GM23338 (cell line): Measurements from ENCODE around the gene IDI2. TPM values are rescaled to one million over a fixed set of nuclear protein-coding genes. Genes with fewer than 3 reads are reported as not detected.

Source experiments
- ATAC-seq: fragments of 200-7000 bp; cut with Tn5 transposase; 3 replicates; pipeline ENCODE4 v1.9.1; 2020
- DNase-seq: peaks from one replicate; pipeline ENCODE4 v3.0.0-alpha.2; 2015; ENCODE audit warnings: low spot score
- H2AFZ ChIP-seq: fragments of 200-600 bp; sonication (generic); 2 replicates; pipeline ENCODE4 v1.8.0; 2016; ENCODE audit warnings: antibody characterized with exemption, mild to moderate bottlenecking, moderate library complexity
- H3F3A ChIP-seq: fragments of 200-600 bp; sonication (generic); replicated peaks from 2 replicates; pipeline ENCODE4 v1.8.0; 2017; ENCODE audit warnings: antibody characterized with exemption, mixed run types, low read depth
- H3K27ac ChIP-seq: fragments of 200-600 bp; sonication (generic); 2 replicates; pipeline ENCODE4 v1.6.1; 2016; ENCODE audit warnings: low read depth
- H3K27me3 ChIP-seq: fragments of 200-600 bp; sonication (generic); 2 replicates; pipeline ENCODE4 v1.8.0; 2016; ENCODE audit warnings: mild to moderate bottlenecking, mixed run types, moderate library complexity; ENCODE audit not compliant: insufficient read depth
- H3K36me3 ChIP-seq: fragments of 200-600 bp; sonication (generic); 2 replicates; pipeline ENCODE4 v1.8.0; 2016; ENCODE audit warnings: mild to moderate bottlenecking; ENCODE audit not compliant: insufficient read depth
- H3K4me1 ChIP-seq: fragments of 200-600 bp; sonication (generic); 2 replicates; pipeline ENCODE4 v1.8.0; 2016; ENCODE audit warnings: mild to moderate bottlenecking, moderate library complexity; ENCODE audit not compliant: insufficient read depth
- H3K4me2 ChIP-seq: fragments of 200-600 bp; sonication (generic); 2 replicates; pipeline ENCODE4 v1.7.1; 2017; ENCODE audit warnings: mixed run types
- H3K4me3 ChIP-seq: fragments of 200-600 bp; sonication (generic); 2 replicates; pipeline ENCODE4 v1.6.1; 2016; ENCODE audit warnings: mixed run types
- H3K79me2 ChIP-seq: fragments of 200-600 bp; sonication (generic); replicated peaks from 2 replicates; pipeline ENCODE4 v1.8.0; 2017; ENCODE audit warnings: mild to moderate bottlenecking; ENCODE audit not compliant: insufficient read depth
- H3K9me2 ChIP-seq: fragments of 200-600 bp; sonication (generic); 2 replicates; pipeline ENCODE4 v1.8.0; 2017; ENCODE audit not compliant: insufficient read depth
- H4K20me1 ChIP-seq: fragments of 200-600 bp; sonication (generic); replicated peaks from 2 replicates; pipeline ENCODE4 v1.8.0; 2017; ENCODE audit warnings: mild to moderate bottlenecking; ENCODE audit not compliant: insufficient read depth
- H3K27ac Mint-ChIP-seq: 2 replicates; pipeline ENCODE4 v1.8.0; 2020; ENCODE audit warnings: inconsistent platforms, mild to moderate bottlenecking, moderate library complexity, mixed read lengths
- H3K27me3 Mint-ChIP-seq: 3 replicates; pipeline ENCODE4 v1.8.0; 2022; ENCODE audit warnings: low read depth, mild to moderate bottlenecking, moderate library complexity, mixed read lengths, inconsistent platforms; ENCODE audit not compliant: insufficient read depth, poor library complexity
- H3K36me3 Mint-ChIP-seq: 3 replicates; pipeline ENCODE4 v1.8.0; 2021; ENCODE audit warnings: low read depth, mild to moderate bottlenecking, inconsistent platforms, moderate library complexity, mixed read lengths
- H3K4me1 Mint-ChIP-seq: 3 replicates; pipeline ENCODE4 v1.8.0; 2020; ENCODE audit warnings: mild to moderate bottlenecking, inconsistent platforms, mixed read lengths
- H3K4me3 Mint-ChIP-seq: 3 replicates; pipeline ENCODE4 v1.8.0; 2021; ENCODE audit warnings: moderate library complexity, mild to moderate bottlenecking, inconsistent platforms, mixed read lengths
- H3K9me3 Mint-ChIP-seq: 3 replicates; pipeline ENCODE4 v1.8.0; 2020; ENCODE audit warnings: moderate library complexity, mild to moderate bottlenecking, inconsistent platforms, mixed read lengths
- CREB1 ChIP-seq: fragments of 250-450 bp; sonication (Bioruptor Pico); IDR thresholded peaks from 2 replicates; pipeline ENCODE4 v1.5.0; 2020; ENCODE audit warnings: low read depth, mild to moderate bottlenecking, moderate library complexity
- EZH2 ChIP-seq: fragments of 200-600 bp; sonication (generic); IDR thresholded peaks from one replicate; pipeline ENCODE4 v1.8.0; 2017; ENCODE audit warnings: antibody characterized with exemption, mild to moderate bottlenecking, low read depth; ENCODE audit not compliant: unreplicated experiment
- EZH2phosphoT487 ChIP-seq: fragments of 200-600 bp; sonication (generic); IDR thresholded peaks from one replicate; pipeline ENCODE4 v1.8.1; 2018; ENCODE audit warnings: antibody characterized with exemption; ENCODE audit not compliant: unreplicated experiment
- JUNB ChIP-seq: IDR thresholded peaks from one replicate; pipeline ENCODE4 v1.6.1; 2016; ENCODE audit warnings: antibody characterized with exemption; ENCODE audit not compliant: unreplicated experiment
- NANOG ChIP-seq: IDR thresholded peaks from 2 replicates; pipeline ENCODE4 v1.6.1; 2016; ENCODE audit warnings: antibody characterized with exemption, borderline replicate concordance
- POLR2AphosphoS5 ChIP-seq: IDR thresholded peaks from 2 replicates; pipeline ENCODE4 v1.6.1; 2016; ENCODE audit warnings: antibody characterized with exemption, low read depth
- STAT1 ChIP-seq: IDR thresholded peaks from one replicate; pipeline ENCODE4 v1.6.1; 2016; ENCODE audit warnings: antibody characterized with exemption; ENCODE audit not compliant: unreplicated experiment
- ZNF114 ChIP-seq: fragments of 250-450 bp; sonication (Bioruptor Pico); IDR thresholded peaks from 2 replicates; pipeline ENCODE4 v1.5.0; 2020; ENCODE audit warnings: mild to moderate bottlenecking, moderate library complexity
- ZNF331 ChIP-seq: fragments of 250-450 bp; sonication (Bioruptor Pico); IDR thresholded peaks from 2 replicates; pipeline ENCODE4 v1.5.0; 2020; ENCODE audit warnings: low read depth, mild to moderate bottlenecking, moderate library complexity
- polyA plus RNA-seq: library from polyadenylated mRNA; unstranded; fragments of >200 nt; fragmentation: Nextera tagmentation; extraction: Ambion mirVana; gene quantifications from 2 replicates; pipeline ENCODE4 v1.2.1, GENCODE V29; 2016
- total RNA-seq: library from RNA; depleted of rRNA; stranded (reverse); fragments of >200 nt; shearing (Covaris generic); gene quantifications from 2 replicates; pipeline ENCODE4 v1.2.3, GENCODE V29; 2014
- TF ChIP-seq, protein P1 (sequence below): IDR thresholded peaks from 2 replicates; pipeline ENCODE4 v1.6.1; 2016; ENCODE audit warnings: antibody characterized with exemption
- TF ChIP-seq, protein P2 (sequence below): IDR thresholded peaks from one replicate; pipeline ENCODE4 v1.6.1; 2018; ENCODE audit warnings: antibody characterized with exemption; ENCODE audit not compliant: unreplicated experiment
- TF ChIP-seq, protein P3 (sequence below), 2 experiments: fragments of 200-600 bp in 1 of 2; sonication (generic) in 1 of 2; conservative IDR thresholded peaks; 2 replicates each; pipeline versions ENCODE4 v1.5.1 to v1.6.1; 2016 to 2017; ENCODE audit warnings: antibody characterized with exemption in 2 of 2, low read depth in 2 of 2, mild to moderate bottlenecking in 2 of 2, moderate library complexity in 1 of 2
- TF ChIP-seq, protein P4 (sequence below): fragments of 250-450 bp; sonication (Bioruptor Pico); IDR thresholded peaks from 2 replicates; pipeline ENCODE4 v1.5.0; 2020; ENCODE audit warnings: mild to moderate bottlenecking, moderate library complexity

IDI2 gene
- total and polyA plus RNA-seq, 2 experiments from 2014 or later, result not detected

DNA sequence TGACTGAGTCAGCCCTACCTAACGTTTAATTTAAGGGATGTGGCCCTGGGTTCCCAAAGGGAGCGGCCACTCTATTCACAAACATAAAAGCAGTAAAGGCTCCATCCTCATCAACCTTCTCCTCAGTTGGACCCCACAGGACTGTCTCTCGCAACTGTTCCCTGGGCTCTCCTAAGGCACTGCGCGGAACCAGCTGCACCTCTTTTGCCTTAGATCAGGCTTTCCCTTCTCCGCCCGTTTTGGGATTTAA lies 38.1 kb downstream of the IDI2 start:
- peak overlapping the region; percentile 85 for H3K27ac ChIP-seq
- peak overlapping the region; percentile 93 for H3K4me2 ChIP-seq
- peaks cover 35% of the 10 kb centered on the region for H4K20me1 ChIP-seq
- peaks cover 43% of the 10 kb centered on the region for H3K79me2 ChIP-seq
- Mint-ChIP-seq H3K4me3 (peak overlapping the region; percentile 98), H3K27ac (no peak overlapping the region), H3K36me3 (peaks cover 36% of the 10 kb centered on the region), H3K4me1 (peaks cover 17% of the 10 kb centered on the region), H3K9me3 (no peaks in the 10 kb centered on the region; the same call in 1 of the 3 replicates), H3K27me3 (peaks cover 19% of the 10 kb centered on the region)
- H2AFZ ChIP-seq, result peak overlapping the region; percentile 35; the same call in 1 of the 2 replicates
- ATAC-seq, result peak; percentile 24
- peaks cover 8% of the 10 kb centered on the region for H3K36me3 ChIP-seq
- no peaks in the 10 kb centered on the region for H3K27me3 ChIP-seq
- H3F3A ChIP-seq, result 0 out of 2 replicates have a peak, but pooled peaks cover 11% of the 10 kb centered on the region
- no peaks in the 10 kb centered on the region for H3K9me2 ChIP-seq
- H3K4me3 ChIP-seq, result peak overlapping the region; percentile 99
- peaks cover 21% of the 10 kb centered on the region for H3K4me1 ChIP-seq
- DNase-seq, result peak; percentile 63
- TF ChIP-seq ZNF331, result no peak
- TF ChIP-seq, protein P1, sequence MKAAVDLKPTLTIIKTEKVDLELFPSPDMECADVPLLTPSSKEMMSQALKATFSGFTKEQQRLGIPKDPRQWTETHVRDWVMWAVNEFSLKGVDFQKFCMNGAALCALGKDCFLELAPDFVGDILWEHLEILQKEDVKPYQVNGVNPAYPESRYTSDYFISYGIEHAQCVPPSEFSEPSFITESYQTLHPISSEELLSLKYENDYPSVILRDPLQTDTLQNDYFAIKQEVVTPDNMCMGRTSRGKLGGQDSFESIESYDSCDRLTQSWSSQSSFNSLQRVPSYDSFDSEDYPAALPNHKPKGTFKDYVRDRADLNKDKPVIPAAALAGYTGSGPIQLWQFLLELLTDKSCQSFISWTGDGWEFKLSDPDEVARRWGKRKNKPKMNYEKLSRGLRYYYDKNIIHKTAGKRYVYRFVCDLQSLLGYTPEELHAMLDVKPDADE, result no peak
- TF ChIP-seq JUNB, result no peak
- TF ChIP-seq STAT1, result no peak
- TF ChIP-seq NANOG, result no peak
- no peak for TF ChIP-seq EZH2phosphoT487
- TF ChIP-seq, protein P2, sequence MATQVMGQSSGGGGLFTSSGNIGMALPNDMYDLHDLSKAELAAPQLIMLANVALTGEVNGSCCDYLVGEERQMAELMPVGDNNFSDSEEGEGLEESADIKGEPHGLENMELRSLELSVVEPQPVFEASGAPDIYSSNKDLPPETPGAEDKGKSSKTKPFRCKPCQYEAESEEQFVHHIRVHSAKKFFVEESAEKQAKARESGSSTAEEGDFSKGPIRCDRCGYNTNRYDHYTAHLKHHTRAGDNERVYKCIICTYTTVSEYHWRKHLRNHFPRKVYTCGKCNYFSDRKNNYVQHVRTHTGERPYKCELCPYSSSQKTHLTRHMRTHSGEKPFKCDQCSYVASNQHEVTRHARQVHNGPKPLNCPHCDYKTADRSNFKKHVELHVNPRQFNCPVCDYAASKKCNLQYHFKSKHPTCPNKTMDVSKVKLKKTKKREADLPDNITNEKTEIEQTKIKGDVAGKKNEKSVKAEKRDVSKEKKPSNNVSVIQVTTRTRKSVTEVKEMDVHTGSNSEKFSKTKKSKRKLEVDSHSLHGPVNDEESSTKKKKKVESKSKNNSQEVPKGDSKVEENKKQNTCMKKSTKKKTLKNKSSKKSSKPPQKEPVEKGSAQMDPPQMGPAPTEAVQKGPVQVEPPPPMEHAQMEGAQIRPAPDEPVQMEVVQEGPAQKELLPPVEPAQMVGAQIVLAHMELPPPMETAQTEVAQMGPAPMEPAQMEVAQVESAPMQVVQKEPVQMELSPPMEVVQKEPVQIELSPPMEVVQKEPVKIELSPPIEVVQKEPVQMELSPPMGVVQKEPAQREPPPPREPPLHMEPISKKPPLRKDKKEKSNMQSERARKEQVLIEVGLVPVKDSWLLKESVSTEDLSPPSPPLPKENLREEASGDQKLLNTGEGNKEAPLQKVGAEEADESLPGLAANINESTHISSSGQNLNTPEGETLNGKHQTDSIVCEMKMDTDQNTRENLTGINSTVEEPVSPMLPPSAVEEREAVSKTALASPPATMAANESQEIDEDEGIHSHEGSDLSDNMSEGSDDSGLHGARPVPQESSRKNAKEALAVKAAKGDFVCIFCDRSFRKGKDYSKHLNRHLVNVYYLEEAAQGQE, result no peak
- TF ChIP-seq, protein P3, sequence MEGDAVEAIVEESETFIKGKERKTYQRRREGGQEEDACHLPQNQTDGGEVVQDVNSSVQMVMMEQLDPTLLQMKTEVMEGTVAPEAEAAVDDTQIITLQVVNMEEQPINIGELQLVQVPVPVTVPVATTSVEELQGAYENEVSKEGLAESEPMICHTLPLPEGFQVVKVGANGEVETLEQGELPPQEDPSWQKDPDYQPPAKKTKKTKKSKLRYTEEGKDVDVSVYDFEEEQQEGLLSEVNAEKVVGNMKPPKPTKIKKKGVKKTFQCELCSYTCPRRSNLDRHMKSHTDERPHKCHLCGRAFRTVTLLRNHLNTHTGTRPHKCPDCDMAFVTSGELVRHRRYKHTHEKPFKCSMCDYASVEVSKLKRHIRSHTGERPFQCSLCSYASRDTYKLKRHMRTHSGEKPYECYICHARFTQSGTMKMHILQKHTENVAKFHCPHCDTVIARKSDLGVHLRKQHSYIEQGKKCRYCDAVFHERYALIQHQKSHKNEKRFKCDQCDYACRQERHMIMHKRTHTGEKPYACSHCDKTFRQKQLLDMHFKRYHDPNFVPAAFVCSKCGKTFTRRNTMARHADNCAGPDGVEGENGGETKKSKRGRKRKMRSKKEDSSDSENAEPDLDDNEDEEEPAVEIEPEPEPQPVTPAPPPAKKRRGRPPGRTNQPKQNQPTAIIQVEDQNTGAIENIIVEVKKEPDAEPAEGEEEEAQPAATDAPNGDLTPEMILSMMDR (conservative IDR thresholded peaks at IDR 0.05; ENCODE audit: low read depth in 2 of 2), result no peak
- no peak for TF ChIP-seq CREB1 (CRISPR knock-in tag)
- no peak for TF ChIP-seq ZNF114
- TF ChIP-seq, protein P4, sequence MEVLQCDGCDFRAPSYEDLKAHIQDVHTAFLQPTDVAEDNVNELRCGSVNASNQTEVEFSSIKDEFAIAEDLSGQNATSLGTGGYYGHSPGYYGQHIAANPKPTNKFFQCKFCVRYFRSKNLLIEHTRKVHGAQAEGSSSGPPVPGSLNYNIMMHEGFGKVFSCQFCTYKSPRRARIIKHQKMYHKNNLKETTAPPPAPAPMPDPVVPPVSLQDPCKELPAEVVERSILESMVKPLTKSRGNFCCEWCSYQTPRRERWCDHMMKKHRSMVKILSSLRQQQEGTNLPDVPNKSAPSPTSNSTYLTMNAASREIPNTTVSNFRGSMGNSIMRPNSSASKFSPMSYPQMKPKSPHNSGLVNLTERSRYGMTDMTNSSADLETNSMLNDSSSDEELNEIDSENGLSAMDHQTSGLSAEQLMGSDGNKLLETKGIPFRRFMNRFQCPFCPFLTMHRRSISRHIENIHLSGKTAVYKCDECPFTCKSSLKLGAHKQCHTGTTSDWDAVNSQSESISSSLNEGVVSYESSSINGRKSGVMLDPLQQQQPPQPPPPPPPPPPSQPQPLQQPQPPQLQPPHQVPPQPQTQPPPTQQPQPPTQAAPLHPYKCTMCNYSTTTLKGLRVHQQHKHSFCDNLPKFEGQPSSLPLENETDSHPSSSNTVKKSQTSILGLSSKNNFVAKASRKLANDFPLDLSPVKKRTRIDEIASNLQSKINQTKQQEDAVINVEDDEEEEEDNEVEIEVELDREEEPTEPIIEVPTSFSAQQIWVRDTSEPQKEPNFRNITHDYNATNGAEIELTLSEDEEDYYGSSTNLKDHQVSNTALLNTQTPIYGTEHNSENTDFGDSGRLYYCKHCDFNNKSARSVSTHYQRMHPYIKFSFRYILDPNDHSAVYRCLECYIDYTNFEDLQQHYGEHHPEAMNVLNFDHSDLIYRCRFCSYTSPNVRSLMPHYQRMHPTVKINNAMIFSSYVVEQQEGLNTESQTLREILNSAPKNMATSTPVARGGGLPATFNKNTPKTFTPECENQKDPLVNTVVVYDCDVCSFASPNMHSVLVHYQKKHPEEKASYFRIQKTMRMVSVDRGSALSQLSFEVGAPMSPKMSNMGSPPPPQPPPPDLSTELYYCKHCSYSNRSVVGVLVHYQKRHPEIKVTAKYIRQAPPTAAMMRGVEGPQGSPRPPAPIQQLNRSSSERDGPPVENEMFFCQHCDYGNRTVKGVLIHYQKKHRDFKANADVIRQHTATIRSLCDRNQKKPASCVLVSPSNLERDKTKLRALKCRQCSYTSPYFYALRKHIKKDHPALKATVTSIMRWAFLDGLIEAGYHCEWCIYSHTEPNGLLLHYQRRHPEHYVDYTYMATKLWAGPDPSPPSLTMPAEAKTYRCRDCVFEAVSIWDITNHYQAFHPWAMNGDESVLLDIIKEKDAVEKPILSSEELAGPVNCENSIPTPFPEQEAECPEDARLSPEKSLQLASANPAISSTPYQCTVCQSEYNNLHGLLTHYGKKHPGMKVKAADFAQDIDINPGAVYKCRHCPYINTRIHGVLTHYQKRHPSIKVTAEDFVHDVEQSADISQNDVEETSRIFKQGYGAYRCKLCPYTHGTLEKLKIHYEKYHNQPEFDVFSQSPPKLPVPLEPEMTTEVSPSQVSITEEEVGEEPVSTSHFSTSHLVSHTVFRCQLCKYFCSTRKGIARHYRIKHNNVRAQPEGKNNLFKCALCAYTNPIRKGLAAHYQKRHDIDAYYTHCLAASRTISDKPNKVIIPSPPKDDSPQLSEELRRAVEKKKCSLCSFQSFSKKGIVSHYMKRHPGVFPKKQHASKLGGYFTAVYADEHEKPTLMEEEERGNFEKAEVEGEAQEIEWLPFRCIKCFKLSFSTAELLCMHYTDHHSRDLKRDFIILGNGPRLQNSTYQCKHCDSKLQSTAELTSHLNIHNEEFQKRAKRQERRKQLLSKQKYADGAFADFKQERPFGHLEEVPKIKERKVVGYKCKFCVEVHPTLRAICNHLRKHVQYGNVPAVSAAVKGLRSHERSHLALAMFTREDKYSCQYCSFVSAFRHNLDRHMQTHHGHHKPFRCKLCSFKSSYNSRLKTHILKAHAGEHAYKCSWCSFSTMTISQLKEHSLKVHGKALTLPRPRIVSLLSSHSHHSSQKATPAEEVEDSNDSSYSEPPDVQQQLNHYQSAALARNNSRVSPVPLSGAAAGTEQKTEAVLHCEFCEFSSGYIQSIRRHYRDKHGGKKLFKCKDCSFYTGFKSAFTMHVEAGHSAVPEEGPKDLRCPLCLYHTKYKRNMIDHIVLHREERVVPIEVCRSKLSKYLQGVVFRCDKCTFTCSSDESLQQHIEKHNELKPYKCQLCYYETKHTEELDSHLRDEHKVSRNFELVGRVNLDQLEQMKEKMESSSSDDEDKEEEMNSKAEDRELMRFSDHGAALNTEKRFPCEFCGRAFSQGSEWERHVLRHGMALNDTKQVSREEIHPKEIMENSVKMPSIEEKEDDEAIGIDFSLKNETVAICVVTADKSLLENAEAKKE (CRISPR knock-in tag), result no peak
- no peak for TF ChIP-seq POLR2AphosphoS5
- no peak for TF ChIP-seq EZH2
